CD4-positive, alpha-beta T cell (primary cell): ENCODE results near the gene SETBP1. TPM values are rescaled to one million over a fixed set of nuclear protein-coding genes. Genes with fewer than 3 reads are reported as not detected.

ENCODE experiments used
- ATAC-seq: fragments of 200-7000 bp; cut with Tn5 transposase; one replicate; pipeline ENCODE4 v1.10.0; 2022; ENCODE audit warnings: mild to moderate bottlenecking; ENCODE audit not compliant: poor library complexity
- CTCF ChIA-PET: fragments of 350-600 bp; sonication (Branson Sonifier 250); formaldehyde crosslinking; loops from one replicate; lab custom pipeline; 2021; ENCODE audit warnings: antibody characterized with exemption, inconsistent platforms; lab: Charles Lee
- POLR2A ChIA-PET: fragments of 350-600 bp; sonication (Branson Sonifier 250); formaldehyde crosslinking; loops from one replicate; lab custom pipeline; 2021; ENCODE audit warnings: antibody characterized with exemption, inconsistent platforms; lab: Charles Lee
- DNase-seq, 14 experiments: peaks; one replicate each; pipeline ENCODE4 v3.0.0-alpha.2; 2013 to 2020; ENCODE audit warnings: mixed read lengths in 2 of 14
- H3K27ac ChIP-seq, 2 donors: one replicate each; pipeline versions ENCODE4 v1.5.1 to v1.7.0; 2013; ENCODE audit warnings: low read length in 2 of 2, low read depth in 1 of 2, mild to moderate bottlenecking in 1 of 2
- H3K27me3 ChIP-seq, 2 experiments: 1 replicate in 1 of 2; 2 replicates in 1 of 2; pipeline versions ENCODE4 v1.6.1 to v1.7.0; 2013; ENCODE audit warnings: low read length in 2 of 2, control low read depth in 1 of 2, mild to moderate bottlenecking in 1 of 2, moderate library complexity in 1 of 2; ENCODE audit not compliant: insufficient read depth in 2 of 2, control insufficient read depth in 1 of 2
- H3K36me3 ChIP-seq: one replicate; pipeline ENCODE4 v1.6.1; 2013; ENCODE audit warnings: low read length, control low read depth; ENCODE audit not compliant: insufficient read depth
- H3K4me1 ChIP-seq: one replicate; pipeline ENCODE4 v1.6.1; 2013; ENCODE audit warnings: low read length, control low read depth; ENCODE audit not compliant: insufficient read depth
- H3K4me3 ChIP-seq: one replicate; pipeline ENCODE4 v1.5.1; 2013; ENCODE audit warnings: mild to moderate bottlenecking, low read length, moderate library complexity
- H3K9me3 ChIP-seq, 2 experiments: 1 replicate in 1 of 2; 2 replicates in 1 of 2; pipeline versions ENCODE4 v1.6.1 to v1.7.0; 2013; ENCODE audit warnings: low read length in 2 of 2, mild to moderate bottlenecking in 2 of 2, control low read depth in 1 of 2, moderate library complexity in 1 of 2; ENCODE audit not compliant: control insufficient read depth in 1 of 2, insufficient read depth in 1 of 2
- H3K27ac Mint-ChIP-seq: one replicate; pipeline ENCODE4 v1.8.0; 2020; ENCODE audit warnings: mixed read lengths
- H3K27me3 Mint-ChIP-seq: one replicate; pipeline ENCODE4 v1.8.0; 2021; ENCODE audit warnings: mixed read lengths
- H3K36me3 Mint-ChIP-seq: one replicate; pipeline ENCODE4 v1.8.0; 2021; ENCODE audit warnings: low read depth, mixed read lengths
- H3K4me1 Mint-ChIP-seq: one replicate; pipeline ENCODE4 v1.8.0; 2021; ENCODE audit warnings: low read depth, mixed read lengths
- H3K4me3 Mint-ChIP-seq: one replicate; pipeline ENCODE4 v1.8.0; 2020; ENCODE audit warnings: mild to moderate bottlenecking, mixed read lengths
- H3K9me3 Mint-ChIP-seq: one replicate; pipeline ENCODE4 v1.8.0; 2020; ENCODE audit warnings: mixed read lengths
- CTCF ChIP-seq: fragments of 200-600 bp; IDR thresholded peaks from one replicate; pipeline ENCODE4 v1.8.0; 2022; ENCODE audit warnings: antibody characterized with exemption, mild to moderate bottlenecking
- intact Hi-C, 2 experiments: fragments of 100-400 bp; cut with DNase I in 1 of 2; cut with micrococcal nuclease in 1 of 2; formaldehyde crosslinking; loops; one replicate each; pipeline versions ENCODE4 v1.15.1 to v1.9.0; 2023 to 2025; cut with DNase I, micrococcal nuclease
- total RNA-seq, 174 experiments: library from RNA in 2 of 174; stranded (reverse) in 2 of 174; gene quantifications; one replicate each; pipeline ENCODE4 v1.2.3 and lab custom pipeline; 2021 to 2026

The SETBP1 gene
- total RNA-seq, 2 experiments from 2014 or later: 0.25 to 0.41 TPM

DNA sequence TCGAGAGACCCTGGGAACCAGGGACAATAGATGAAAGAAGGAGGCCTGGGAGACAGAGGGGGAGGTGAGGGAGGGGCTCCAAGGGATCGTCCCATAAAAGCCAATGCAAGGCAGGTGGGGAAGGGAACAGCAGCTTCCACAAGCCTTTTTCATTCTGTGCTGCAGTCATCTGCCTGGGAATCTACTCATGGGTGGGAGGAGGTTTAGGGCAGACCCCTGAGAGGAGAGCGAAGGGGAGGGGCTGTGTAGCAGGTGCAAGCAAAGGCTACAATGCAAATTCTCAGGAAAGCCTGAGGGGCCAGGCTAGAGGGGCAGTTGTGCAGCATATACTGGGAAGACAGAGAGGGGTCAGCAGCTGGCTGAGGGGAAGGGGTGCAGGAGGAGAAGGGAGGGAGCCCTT lies 135.4 kb downstream of the SETBP1 start:
- intact Hi-C loops: no loop called here
- Histone ChIP-seq H3K36me3 (no peaks in the 10 kb centered on the region), H3K9me3 (no peaks in the 10 kb centered on the region), H3K4me3 (no peak overlapping the region), H3K27ac (no peak overlapping the region), H3K27me3 (no peaks in the 10 kb centered on the region), H3K4me1 (no peaks in the 10 kb centered on the region)
- ATAC-seq (no peak), DNase-seq (no peak)
- H3K9me3 Mint-ChIP-seq: no peaks in the 10 kb centered on the region
- CTCF ChIA-PET: no interaction called here
- POLR2A ChIA-PET: no interaction called here
- H3K27ac Mint-ChIP-seq: no peak overlapping the region
- no peak overlapping the region for H3K4me3 Mint-ChIP-seq
- H3K27me3 Mint-ChIP-seq: no peaks in the 10 kb centered on the region
- no peaks in the 10 kb centered on the region for H3K4me1 Mint-ChIP-seq
- no peaks in the 10 kb centered on the region for H3K36me3 Mint-ChIP-seq
- TF ChIP-seq CTCF: no peak

DNA sequence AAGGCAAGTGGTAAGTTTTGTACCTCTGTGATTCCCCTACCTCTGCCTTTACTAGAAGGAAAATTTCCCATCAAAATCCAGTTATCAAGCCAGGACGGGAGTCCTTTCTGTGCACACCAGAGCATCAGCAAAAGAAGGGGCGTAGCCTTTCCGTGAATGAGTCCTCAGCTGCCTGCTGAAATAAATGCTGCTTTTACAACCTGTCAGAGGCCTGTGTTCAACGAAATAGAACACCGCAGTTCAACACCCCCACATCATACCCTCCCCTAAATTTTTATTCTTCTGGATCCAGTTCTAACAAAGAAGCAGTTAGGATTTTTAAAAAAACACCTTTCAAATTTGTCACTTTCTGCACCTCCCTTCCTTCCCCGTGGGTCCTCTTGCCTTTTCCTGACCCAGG lies 135.8 kb downstream of the SETBP1 start:
- ATAC-seq: no peak
- no peak overlapping the region for H3K27ac ChIP-seq
- ChIA-PET CTCF (no interaction called here), POLR2A (no interaction called here)
- H3K36me3 Mint-ChIP-seq: no peaks in the 10 kb centered on the region
- H3K9me3 Mint-ChIP-seq: no peaks in the 10 kb centered on the region
- TF ChIP-seq CTCF: no peak
- DNase-seq: no peak
- H3K27ac Mint-ChIP-seq: no peak overlapping the region
- H3K9me3 ChIP-seq: no peaks in the 10 kb centered on the region
- no peaks in the 10 kb centered on the region for H3K4me1 ChIP-seq
- H3K4me3 Mint-ChIP-seq: no peak overlapping the region
- no peaks in the 10 kb centered on the region for H3K27me3 Mint-ChIP-seq
- no peaks in the 10 kb centered on the region for H3K4me1 Mint-ChIP-seq
- no peaks in the 10 kb centered on the region for H3K36me3 ChIP-seq
- no peak overlapping the region for H3K4me3 ChIP-seq
- no peaks in the 10 kb centered on the region for H3K27me3 ChIP-seq
- intact Hi-C loops: no loop called here

DNA sequence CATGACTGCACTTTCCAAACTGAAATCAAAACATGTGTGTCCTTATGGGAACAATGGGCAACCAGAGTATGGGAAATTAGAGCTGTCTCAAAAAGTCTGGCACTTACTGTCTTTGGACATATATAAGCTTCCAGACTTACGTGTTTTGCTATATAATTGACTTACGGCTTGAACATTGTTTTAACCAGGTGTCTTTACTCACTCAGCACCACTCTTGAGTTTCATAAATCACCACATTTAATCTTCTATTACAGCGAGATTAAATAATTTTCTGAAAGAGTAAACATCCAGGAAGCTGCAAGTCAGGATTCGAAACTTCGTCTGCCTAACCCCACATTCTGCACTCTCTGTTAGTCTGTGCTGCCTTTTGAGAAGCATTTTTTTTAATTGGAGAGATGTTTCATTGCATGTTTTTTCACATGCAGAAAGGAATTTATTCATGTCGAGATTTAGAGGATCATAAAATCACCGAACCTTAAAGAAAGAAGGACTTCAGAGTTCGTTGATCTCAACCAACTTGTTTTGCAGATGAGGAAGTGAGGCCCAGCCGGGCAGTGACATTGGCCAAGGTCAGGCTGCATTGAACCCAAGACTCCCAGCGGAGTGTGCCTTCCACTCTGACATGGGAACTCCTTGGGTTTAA lies 137.3 kb downstream of the SETBP1 start:
- CTCF ChIA-PET: no interaction called here

More for the DNA sequence above, 137.3 kb downstream of the SETBP1 start:
- Histone ChIP-seq H3K27me3 (no peaks in the 10 kb centered on the region), H3K4me1 (no peaks in the 10 kb centered on the region), H3K36me3 (no peaks in the 10 kb centered on the region), H3K27ac (no peak overlapping the region), H3K9me3 (no peaks in the 10 kb centered on the region), H3K4me3 (no peak overlapping the region)
- Mint-ChIP-seq H3K4me3 (no peak overlapping the region), H3K9me3 (no peaks in the 10 kb centered on the region), H3K27me3 (no peaks in the 10 kb centered on the region), H3K36me3 (no peaks in the 10 kb centered on the region), H3K27ac (no peak overlapping the region), H3K4me1 (no peaks in the 10 kb centered on the region)
- no peak for DNase-seq
- intact Hi-C loops: no loop called here
- no peak for ATAC-seq
- POLR2A ChIA-PET: no interaction called here
- TF ChIP-seq CTCF: no peak
